ENCODE data around the gene ZNF221. TPM values are rescaled to one million over a fixed set of nuclear protein-coding genes. Genes with fewer than 3 reads are reported as not detected.
A peak's percentile ranks its signal among the peaks of the same experiment; 100 is the strongest.

The ZNF221 gene
- polyA plus RNA-seq, 1 donor (not counting 4 experiments of a cell fraction or from before 2014, with no cell fraction given) = 1.5 TPM

GRCh38 chr19:43902399-43902798, 48.6 kb upstream of the ZNF221 start:
- H3K4me3 ChIP-seq (ENCODE audit: control insufficient read depth in 2 of 3, extremely low read depth in 1 of 3, insufficient read depth in 2 of 3, low read depth in 1 of 3, low read length in 3 of 3) = peak overlapping the region in 1 of 3 experiments; percentile 85
- FAIRE-seq = no peak

GRCh38 chr19:43905897-43906296, 45.1 kb upstream of the ZNF221 start:
- H3K27me3 ChIP-seq (ENCODE audit: control insufficient read depth, extremely low read depth, insufficient read depth, low read length) = no peaks in the 10 kb centered on the region
- peaks cover 5% of the 10 kb centered on the region for H3K4me1 ChIP-seq (ENCODE audit: control insufficient read depth, extremely low read depth, insufficient read depth, low read length)
- H3K4me3 ChIP-seq (ENCODE audit: control insufficient read depth in 2 of 3, extremely low read depth in 1 of 3, insufficient read depth in 2 of 3, low read depth in 1 of 3, low read length in 3 of 3) = no peak overlapping the region
- no peaks in the 10 kb centered on the region for H4K20me1 ChIP-seq (ENCODE audit: control insufficient read depth, extremely low read depth, insufficient read depth, low read length)
- FAIRE-seq = no peak
- TF ChIP-seq CTCF (optimal IDR thresholded peaks at IDR 0.05 in 1 of 3, IDR thresholded peaks at IDR 0.05 in 1 of 3, conservative IDR thresholded peaks at IDR 0.05 in 1 of 3; ENCODE audit: extremely low read depth in 1 of 3, insufficient read depth in 2 of 3, low read length in 3 of 3) (no peak), EZH2 (IDR thresholded peaks at IDR 0.05; ENCODE audit: low read length) (no peak)
- no peaks in the 10 kb centered on the region for H3K79me2 ChIP-seq (ENCODE audit: control insufficient read depth, insufficient read depth, low read length)
- DNase-seq (ENCODE audit: low read depth, low spot score) = no peak
- H2AFZ ChIP-seq (ENCODE audit: control insufficient read depth, low read length) = no peak overlapping the region
- dilution Hi-C loops (cut with MboI; ENCODE audit: extremely low pct_ligation_motif_present, low sequenced_read_pairs) = no loop called here
- no peaks in the 10 kb centered on the region for H3K9me1 ChIP-seq (ENCODE audit: control insufficient read depth, extremely low read depth, insufficient read depth, low read length)
- H3K27ac ChIP-seq (ENCODE audit: control insufficient read depth, insufficient read depth, low read length) = no peak overlapping the region
- no peaks in the 10 kb centered on the region for H3K36me3 ChIP-seq (ENCODE audit: control insufficient read depth in 2 of 2, extremely low read depth in 1 of 2, insufficient read depth in 2 of 2, low read length in 2 of 2)
- no peak overlapping the region for H3K9ac ChIP-seq (ENCODE audit: control insufficient read depth, extremely low read depth, insufficient read depth, low read length)
- no peaks in the 10 kb centered on the region for H3K9me3 ChIP-seq (ENCODE audit: control insufficient read depth, low read depth, low read length)
- no peak overlapping the region for H3K4me2 ChIP-seq (ENCODE audit: control insufficient read depth, extremely low read depth, insufficient read depth, low read depth, low read length)

More at GRCh38 chr19:43902399-43902798, 48.6 kb upstream of the ZNF221 start:
- Histone ChIP-seq H3K79me2 (ENCODE audit: control insufficient read depth, insufficient read depth, low read length) (no peaks in the 10 kb centered on the region), H2AFZ (ENCODE audit: control insufficient read depth, low read length) (no peak overlapping the region), H3K36me3 (ENCODE audit: control insufficient read depth in 2 of 2, extremely low read depth in 1 of 2, insufficient read depth in 2 of 2, low read length in 2 of 2) (no peaks in the 10 kb centered on the region), H3K4me2 (ENCODE audit: control insufficient read depth, extremely low read depth, insufficient read depth, low read depth, low read length) (peak overlapping the region; percentile 87), H3K27ac (ENCODE audit: control insufficient read depth, insufficient read depth, low read length) (no peak overlapping the region), H4K20me1 (ENCODE audit: control insufficient read depth, extremely low read depth, insufficient read depth, low read length) (no peaks in the 10 kb centered on the region), H3K4me1 (ENCODE audit: control insufficient read depth, extremely low read depth, insufficient read depth, low read length) (peaks cover 7% of the 10 kb centered on the region), H3K9me1 (ENCODE audit: control insufficient read depth, extremely low read depth, insufficient read depth, low read length) (no peaks in the 10 kb centered on the region), H3K9ac (ENCODE audit: control insufficient read depth, extremely low read depth, insufficient read depth, low read length) (no peak overlapping the region), H3K9me3 (ENCODE audit: control insufficient read depth, low read depth, low read length) (no peaks in the 10 kb centered on the region), H3K27me3 (ENCODE audit: control insufficient read depth, extremely low read depth, insufficient read depth, low read length) (no peaks in the 10 kb centered on the region)
- TF ChIP-seq CTCF (optimal IDR thresholded peaks at IDR 0.05 in 1 of 3, IDR thresholded peaks at IDR 0.05 in 1 of 3, conservative IDR thresholded peaks at IDR 0.05 in 1 of 3; ENCODE audit: extremely low read depth in 1 of 3, insufficient read depth in 2 of 3, low read length in 3 of 3) (no peak), EZH2 (IDR thresholded peaks at IDR 0.05; ENCODE audit: low read length) (no peak)
- DNase-seq (ENCODE audit: low read depth, low spot score) = no peak
- dilution Hi-C loops (cut with MboI; ENCODE audit: extremely low pct_ligation_motif_present, low sequenced_read_pairs) = no loop called here

All from keratinocyte (primary cell).